ENCODE data around the gene OMP. TPM values are rescaled to one million over a fixed set of nuclear protein-coding genes. Genes with fewer than 3 reads are reported as not detected.

OMP gene
- total RNA-seq, 4 donors from 2014 or later: not detected

GRCh38 chr11:77085652-77086051 lies 17.0 kb upstream of the OMP start:
- peaks cover 16 to 35% (median 26%) of the 10 kb centered on the region in 4 donors for H3K4me1 ChIP-seq
- H3K9me3 ChIP-seq: no peaks in the 10 kb centered on the region
- TF ChIP-seq EP300 (IDR thresholded peaks at IDR 0.05): no peak
- TF ChIP-seq POLR2A (IDR thresholded peaks at IDR 0.05; ENCODE audit: low read depth): no peak
- TF ChIP-seq CTCF (IDR thresholded peaks at IDR 0.05): no peak
- no peak for TF ChIP-seq POLR2AphosphoS5 (IDR thresholded peaks at IDR 0.05)
- 90% methylated on average over 5 of the region's 6 CpGs for WGBS
- intact Hi-C loops (cut with DNase I): loop anchor here (5.0 kb wide), 1 partner anchor 163 kb away; no protein-coding TSS in a partner anchor
- no peak for DNase-seq (ENCODE audit: extremely low spot score)
- H3K4me3 ChIP-seq: no peak overlapping the region
- peaks cover 0 to 9% (median 2%) of the 10 kb centered on the region in 4 donors for H3K36me3 ChIP-seq
- no peak overlapping the region for H3K27ac ChIP-seq (replicated peaks in 1 of 4)
- H3K27me3 ChIP-seq: no peaks in the 10 kb centered on the region

GRCh38 chr11:77086521-77087472 lies 15.8 kb upstream of the OMP start:
- Histone ChIP-seq H3K4me1 (peaks cover 16 to 39% (median 26%) of the 10 kb centered on the region in 4 donors), H3K27ac (replicated peaks in 1 of 4) (peak overlapping the region in 3 of 4 donors; percentile 4 to 31 (median 30)), H3K4me3 (no peak overlapping the region), H3K36me3 (peaks cover 0 to 9% (median 2%) of the 10 kb centered on the region in 4 donors), H3K27me3 (no peaks in the 10 kb centered on the region), H3K9me3 (no peaks in the 10 kb centered on the region)
- WGBS: 88% methylated on average over 17 of the region's 23 CpGs
- TF ChIP-seq POLR2AphosphoS5 (IDR thresholded peaks at IDR 0.05): no peak
- TF ChIP-seq POLR2A (IDR thresholded peaks at IDR 0.05; ENCODE audit: low read depth): no peak
- TF ChIP-seq EP300 (IDR thresholded peaks at IDR 0.05): no peak
- no peak for TF ChIP-seq CTCF (IDR thresholded peaks at IDR 0.05)
- intact Hi-C loops (cut with DNase I): loop anchor here (5.0 kb wide), 1 partner anchor 164 kb away; no protein-coding TSS in a partner anchor
- DNase-seq (ENCODE audit: extremely low spot score): no peak

GRCh38 chr11:77087723-77088225 lies 14.9 kb upstream of the OMP start:
- WGBS: 100% methylated on average over 7 of the region's 9 CpGs
- DNase-seq (ENCODE audit: extremely low spot score): no peak
- Histone ChIP-seq H3K4me3 (no peak overlapping the region), H3K27ac (replicated peaks in 1 of 4) (no peak overlapping the region), H3K27me3 (no peaks in the 10 kb centered on the region), H3K9me3 (no peaks in the 10 kb centered on the region), H3K36me3 (peaks cover 0 to 9% (median 2%) of the 10 kb centered on the region in 4 donors), H3K4me1 (peaks cover 7 to 37% (median 17%) of the 10 kb centered on the region in 4 donors)
- no peak for TF ChIP-seq POLR2AphosphoS5 (IDR thresholded peaks at IDR 0.05)
- TF ChIP-seq POLR2A (IDR thresholded peaks at IDR 0.05; ENCODE audit: low read depth): no peak
- TF ChIP-seq CTCF (IDR thresholded peaks at IDR 0.05): no peak
- no peak for TF ChIP-seq EP300 (IDR thresholded peaks at IDR 0.05)
- intact Hi-C loops (cut with DNase I): loop anchor here (5.0 kb wide), 1 partner anchor 165 kb away; no protein-coding TSS in a partner anchor

GRCh38 chr11:77088236-77089003 lies 14.2 kb upstream of the OMP start:
- Histone ChIP-seq H3K27me3 (no peaks in the 10 kb centered on the region), H3K27ac (replicated peaks in 1 of 4) (no peak overlapping the region), H3K36me3 (peaks cover 0 to 9% (median 2%) of the 10 kb centered on the region in 4 donors), H3K4me3 (no peak overlapping the region), H3K4me1 (peaks cover under 1 to 37% (median 10%) of the 10 kb centered on the region in 4 donors), H3K9me3 (no peaks in the 10 kb centered on the region)
- no peak for DNase-seq (ENCODE audit: extremely low spot score)
- 84% methylated on average over 11 of the region's 11 CpGs for WGBS
- intact Hi-C loops (cut with DNase I): loop anchor here (5.0 kb wide), 1 partner anchor 166 kb away; no protein-coding TSS in a partner anchor
- no peak for TF ChIP-seq POLR2AphosphoS5 (IDR thresholded peaks at IDR 0.05)
- TF ChIP-seq POLR2A (IDR thresholded peaks at IDR 0.05; ENCODE audit: low read depth): no peak
- no peak for TF ChIP-seq EP300 (IDR thresholded peaks at IDR 0.05)
- TF ChIP-seq CTCF (IDR thresholded peaks at IDR 0.05): no peak
